Keratinocyte (primary cell): ENCODE data around the gene MALAT1. TPM values are rescaled to one million over a fixed set of nuclear protein-coding genes. Genes with fewer than 3 reads are reported as not detected.

Source experiments
- DNase-seq: peaks from one replicate; pipeline ENCODE4 v3.0.0-alpha.2; 2011; ENCODE audit warnings: low read depth, missing footprints, low spot score
- FAIRE-seq: peaks from 2 replicates; lab custom pipeline; 2011; peaks lifted over from hg19 to GRCh38; lab: Jason Lieb, UNC
- H2AFZ ChIP-seq: 2 replicates; pipeline ENCODE4 v1.6.0; 2012; ENCODE audit warnings: low read length, control low read depth, inconsistent platforms; ENCODE audit not compliant: control insufficient read depth
- H3K27ac ChIP-seq: 2 replicates; pipeline ENCODE4 v1.5.1; 2011; ENCODE audit warnings: low read length; ENCODE audit not compliant: control insufficient read depth, insufficient read depth
- H3K27me3 ChIP-seq: 3 replicates; pipeline ENCODE4 v1.6.0; 2011; ENCODE audit warnings: low read length; ENCODE audit not compliant: control insufficient read depth, insufficient read depth; ENCODE audit errors: extremely low read depth
- H3K36me3 ChIP-seq, 2 experiments: 2 replicates in 1 of 2; 3 replicates in 1 of 2; pipeline ENCODE4 v1.5.1; 2011; ENCODE audit warnings: low read length in 2 of 2, mild to moderate bottlenecking in 1 of 2; ENCODE audit not compliant: control insufficient read depth in 2 of 2, insufficient read depth in 2 of 2; ENCODE audit errors: extremely low read depth in 1 of 2
- H3K4me1 ChIP-seq: 3 replicates; pipeline ENCODE4 v1.5.1; 2011; ENCODE audit warnings: low read length; ENCODE audit not compliant: control insufficient read depth, insufficient read depth; ENCODE audit errors: extremely low read depth
- H3K4me2 ChIP-seq: 3 replicates; pipeline ENCODE4 v1.6.0; 2011; ENCODE audit warnings: low read depth, low read length; ENCODE audit not compliant: control insufficient read depth, insufficient read depth; ENCODE audit errors: extremely low read depth
- H3K4me3 ChIP-seq, 3 experiments: fragments of 200-600 bp in 1 of 3; sonication (generic) in 1 of 3; 2 replicates in 2 of 3; 3 replicates in 1 of 3; pipeline ENCODE4 v1.5.1; 2011 to 2016; ENCODE audit warnings: low read length in 3 of 3, mild to moderate bottlenecking in 3 of 3, control low read depth in 2 of 3, inconsistent platforms in 1 of 3, low read depth in 1 of 3, mixed read lengths in 1 of 3, mixed run types in 1 of 3, moderate library complexity in 1 of 3; ENCODE audit not compliant: control insufficient read depth in 2 of 3, insufficient read depth in 2 of 3; ENCODE audit errors: extremely low read depth in 1 of 3
- H3K79me2 ChIP-seq: 2 replicates; pipeline ENCODE4 v1.6.0; 2012; ENCODE audit warnings: low read length; ENCODE audit not compliant: control insufficient read depth, insufficient read depth
- H3K9ac ChIP-seq: 3 replicates; pipeline ENCODE4 v1.6.0; 2011; ENCODE audit warnings: low read length; ENCODE audit not compliant: control insufficient read depth, insufficient read depth; ENCODE audit errors: extremely low read depth
- H3K9me1 ChIP-seq: 3 replicates; pipeline ENCODE4 v1.6.0; 2011; ENCODE audit warnings: low read length; ENCODE audit not compliant: control insufficient read depth, insufficient read depth; ENCODE audit errors: extremely low read depth
- H3K9me3 ChIP-seq: 2 replicates; pipeline ENCODE4 v1.5.1; 2012; ENCODE audit warnings: low read depth, low read length; ENCODE audit not compliant: control insufficient read depth
- H4K20me1 ChIP-seq: 3 replicates; pipeline ENCODE4 v1.6.0; 2011; ENCODE audit warnings: low read length; ENCODE audit not compliant: control insufficient read depth, insufficient read depth; ENCODE audit errors: extremely low read depth
- CTCF ChIP-seq, 3 experiments: IDR thresholded peaks in 1 of 3; conservative IDR thresholded peaks in 1 of 3; optimal IDR thresholded peaks in 1 of 3; 2 replicates in 2 of 3; 3 replicates in 1 of 3; pipeline versions ENCODE3 to v1.5.1; 2011; ENCODE audit warnings: low read length in 3 of 3, mild to moderate bottlenecking in 3 of 3, moderate library complexity in 2 of 3, control low read depth in 1 of 3, inconsistent platforms in 1 of 3; ENCODE audit not compliant: insufficient read depth in 2 of 3; ENCODE audit errors: extremely low read depth in 1 of 3
- EZH2 ChIP-seq: IDR thresholded peaks from one replicate; pipeline ENCODE4 v1.6.1; 2012; ENCODE audit warnings: inconsistent platforms, mild to moderate bottlenecking, low read length, moderate library complexity
- dilution Hi-C: fragments of 300-500 bp; cut with MboI; formaldehyde crosslinking; loops from one replicate; pipeline ENCODE4 v1.7.0; 2020; ENCODE audit warnings: low sequenced_read_pairs; ENCODE audit not compliant: extremely low pct_ligation_motif_present
- polyA plus RNA-seq, 5 experiments: library from polyadenylated mRNA; depleted of rRNA in 3 of 5; stranded (reverse) in 3 of 5; stranded (forward) in 1 of 5; unstranded in 1 of 5; fragments of >200 nt; gene quantifications; 1 replicate in 1 of 5; 2 replicates in 3 of 5; 3 replicates in 1 of 5; pipeline versions ENCODE4 v1.2.1 to v1.2.3, GENCODE V29; 2011 to 2012; ENCODE audit warnings: missing spikeins in 2 of 5, low read depth in 1 of 5, low replicate concordance in 1 of 5

The MALAT1 gene
- polyA plus RNA-seq, 1 donor (not counting 4 experiments of a cell fraction or from before 2014, with no cell fraction given), result 1,768 TPM

- dilution Hi-C loops, result no loop called here
- DNase-seq, result no peak
- Histone ChIP-seq H3K4me3 (peak overlapping the region; percentile 42 to 67 (median 65)), H3K9me1 (no peaks in the 10 kb centered on the region), H3K27ac (peak overlapping the region; percentile 53), H3K9ac (peak overlapping the region; percentile 69), H2AFZ (peak overlapping the region; percentile 73), H3K9me3 (no peaks in the 10 kb centered on the region), H3K4me2 (peak overlapping the region; percentile 79), H4K20me1 (peaks cover 3% of the 10 kb centered on the region), H3K79me2 (no peaks in the 10 kb centered on the region), H3K27me3 (no peaks in the 10 kb centered on the region), H3K4me1 (peaks cover 14% of the 10 kb centered on the region), H3K36me3 (peaks cover 6 to 8% of the 10 kb centered on the region in 2 experiments)
- FAIRE-seq, result peak; percentile 44
- TF ChIP-seq EZH2 (no peak), CTCF (optimal IDR thresholded peaks at IDR 0.05 in 1 of 3, IDR thresholded peaks at IDR 0.05 in 1 of 3, conservative IDR thresholded peaks at IDR 0.05 in 1 of 3; ENCODE audit: extremely low read depth in 1 of 3, insufficient read depth in 2 of 3, low read length in 3 of 3) (peak; percentile 73 to 90 (median 78))
These were observed 41.6 kb downstream of the MALAT1 start for GRCh38 chr11:65540290-65541092.

GRCh38 chr11:65541093-65541982, 42.5 kb downstream of the MALAT1 start:
- Histone ChIP-seq H2AFZ (no peak overlapping the region), H3K4me1 (peaks cover 14% of the 10 kb centered on the region), H3K9me3 (no peaks in the 10 kb centered on the region), H3K4me3 (peak overlapping the region; percentile 42 to 67 (median 65)), H3K79me2 (no peaks in the 10 kb centered on the region), H3K27me3 (no peaks in the 10 kb centered on the region), H3K9ac (peak overlapping the region; percentile 63), H3K36me3 (peaks cover 6 to 7% of the 10 kb centered on the region in 2 experiments), H4K20me1 (peaks cover 3% of the 10 kb centered on the region), H3K4me2 (peak overlapping the region; percentile 79), H3K27ac (peak overlapping the region; percentile 53), H3K9me1 (no peaks in the 10 kb centered on the region)
- TF ChIP-seq CTCF (optimal IDR thresholded peaks at IDR 0.05 in 1 of 3, IDR thresholded peaks at IDR 0.05 in 1 of 3, conservative IDR thresholded peaks at IDR 0.05 in 1 of 3; ENCODE audit: extremely low read depth in 1 of 3, insufficient read depth in 2 of 3, low read length in 3 of 3) (no peak), EZH2 (no peak)
- DNase-seq (no peak), FAIRE-seq (peak; percentile 98)
- dilution Hi-C loops, result no loop called here
